ENCODE data around the gene ISG20. TPM values are rescaled to one million over a fixed set of nuclear protein-coding genes. Genes with fewer than 3 reads are reported as not detected.

The ISG20 gene
- 10 to 100 TPM in 3 of 4 donors, 1 to 10 TPM in 1; 6.1 to 15.1 (median 12.9) TPM for total RNA-seq

DNA sequence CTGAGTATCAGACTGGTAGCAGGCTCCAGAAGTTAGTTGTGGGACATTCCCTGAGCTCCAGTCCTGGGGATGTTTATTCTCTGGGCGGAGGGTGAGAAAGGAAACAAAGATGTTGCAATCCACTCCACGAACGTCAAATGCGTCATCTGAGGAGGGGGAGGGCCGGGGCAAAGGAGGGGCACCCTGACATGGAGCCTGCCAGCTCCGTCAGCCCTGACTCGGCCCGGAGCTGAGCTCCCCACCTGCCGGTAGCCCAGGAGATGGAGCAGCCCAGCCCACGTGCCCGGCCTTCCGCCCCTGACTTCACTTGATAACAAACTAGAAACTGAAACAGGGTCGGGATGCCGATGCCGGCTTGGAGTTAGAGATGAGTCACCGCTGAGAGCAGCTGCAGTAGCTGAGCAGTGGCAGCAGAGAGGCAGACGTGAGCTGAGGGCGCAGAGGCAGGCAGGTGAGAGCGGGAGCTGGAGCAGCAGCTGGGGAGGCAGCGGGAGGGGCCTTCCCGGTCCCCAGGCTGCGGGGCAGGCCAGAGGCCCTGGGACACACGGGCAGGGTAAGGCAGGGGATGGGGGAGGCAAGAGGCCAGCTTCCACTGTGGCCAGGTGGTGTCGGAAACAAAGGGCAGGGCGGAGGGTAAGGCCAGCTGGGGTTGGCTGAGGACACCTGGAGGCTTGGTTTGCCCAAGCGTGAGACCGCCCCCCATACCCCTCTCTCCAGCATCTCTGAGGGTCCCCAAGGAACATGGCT is at the start of gene ISG20:
Gene ISG20 (plus strand): TSS at position 391 of the 747 bp plus-strand sequence. CDS start 351 bp downstream, at position 742.
- WGBS = 8% methylated on average over 25 of the region's 27 CpGs
- H3K4me3 ChIP-seq = peak within 1 kb of the TSS; percentile 40
- DNase-seq (ENCODE audit: low spot score in 2 of 2) = peak; percentile 96 to 97
- H3K27ac ChIP-seq = peak within 1 kb of the TSS; percentile 81
- H3K36me3 ChIP-seq = no peaks in the 10 kb centered on the region
- H3K27me3 ChIP-seq = no peaks in the 10 kb centered on the region
- H3K4me1 ChIP-seq = peaks cover 41% of the 10 kb centered on the region
- no peaks in the 10 kb centered on the region for H3K9me3 ChIP-seq
- TF ChIP-seq POLR2AphosphoS5 (IDR thresholded peaks at IDR 0.05) = peak in 1 of 3 donors; percentile 82
- TF ChIP-seq POLR2A (IDR thresholded peaks at IDR 0.05) = peak in 1 of 2 donors; percentile 48
- TF ChIP-seq, protein P1, sequence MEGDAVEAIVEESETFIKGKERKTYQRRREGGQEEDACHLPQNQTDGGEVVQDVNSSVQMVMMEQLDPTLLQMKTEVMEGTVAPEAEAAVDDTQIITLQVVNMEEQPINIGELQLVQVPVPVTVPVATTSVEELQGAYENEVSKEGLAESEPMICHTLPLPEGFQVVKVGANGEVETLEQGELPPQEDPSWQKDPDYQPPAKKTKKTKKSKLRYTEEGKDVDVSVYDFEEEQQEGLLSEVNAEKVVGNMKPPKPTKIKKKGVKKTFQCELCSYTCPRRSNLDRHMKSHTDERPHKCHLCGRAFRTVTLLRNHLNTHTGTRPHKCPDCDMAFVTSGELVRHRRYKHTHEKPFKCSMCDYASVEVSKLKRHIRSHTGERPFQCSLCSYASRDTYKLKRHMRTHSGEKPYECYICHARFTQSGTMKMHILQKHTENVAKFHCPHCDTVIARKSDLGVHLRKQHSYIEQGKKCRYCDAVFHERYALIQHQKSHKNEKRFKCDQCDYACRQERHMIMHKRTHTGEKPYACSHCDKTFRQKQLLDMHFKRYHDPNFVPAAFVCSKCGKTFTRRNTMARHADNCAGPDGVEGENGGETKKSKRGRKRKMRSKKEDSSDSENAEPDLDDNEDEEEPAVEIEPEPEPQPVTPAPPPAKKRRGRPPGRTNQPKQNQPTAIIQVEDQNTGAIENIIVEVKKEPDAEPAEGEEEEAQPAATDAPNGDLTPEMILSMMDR (IDR thresholded peaks at IDR 0.05) = peak; percentile 24 to 58
- peak; percentile 16 for TF ChIP-seq EP300 (IDR thresholded peaks at IDR 0.05)

DNA sequence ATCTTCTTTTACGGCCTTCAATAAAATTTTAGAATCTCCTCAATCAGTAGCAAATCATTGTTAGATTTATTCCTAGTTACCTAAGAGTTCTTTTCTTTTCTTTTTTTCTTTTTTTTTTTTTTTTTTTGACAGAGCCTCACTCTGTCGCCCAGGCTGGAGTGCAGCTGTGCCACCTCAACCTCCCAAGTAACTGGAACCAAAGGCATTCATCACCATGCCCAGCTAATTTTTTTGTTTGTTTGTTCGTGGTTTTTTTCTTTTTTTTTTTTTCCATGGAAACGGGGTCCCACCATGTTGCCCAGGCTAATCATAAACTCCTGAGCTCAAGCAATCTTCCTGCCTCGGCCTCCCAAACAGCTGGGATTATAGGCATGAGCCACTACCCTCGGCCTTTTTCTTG is 48.1 kb upstream of the ISG20 start:
- 83% methylated on average over 6 of the region's 6 CpGs for WGBS
- Histone ChIP-seq H3K4me3 (no peak overlapping the region), H3K9me3 (no peaks in the 10 kb centered on the region), H3K4me1 (no peaks in the 10 kb centered on the region), H3K27me3 (no peaks in the 10 kb centered on the region), H3K36me3 (no peaks in the 10 kb centered on the region), H3K27ac (no peak overlapping the region)
- no peak for TF ChIP-seq EP300 (IDR thresholded peaks at IDR 0.05)
- no peak for TF ChIP-seq POLR2AphosphoS5 (IDR thresholded peaks at IDR 0.05)
- TF ChIP-seq, protein P1 (IDR thresholded peaks at IDR 0.05) = no peak
- TF ChIP-seq POLR2A (IDR thresholded peaks at IDR 0.05) = no peak
- no peak for DNase-seq (ENCODE audit: low spot score in 2 of 2)

DNA sequence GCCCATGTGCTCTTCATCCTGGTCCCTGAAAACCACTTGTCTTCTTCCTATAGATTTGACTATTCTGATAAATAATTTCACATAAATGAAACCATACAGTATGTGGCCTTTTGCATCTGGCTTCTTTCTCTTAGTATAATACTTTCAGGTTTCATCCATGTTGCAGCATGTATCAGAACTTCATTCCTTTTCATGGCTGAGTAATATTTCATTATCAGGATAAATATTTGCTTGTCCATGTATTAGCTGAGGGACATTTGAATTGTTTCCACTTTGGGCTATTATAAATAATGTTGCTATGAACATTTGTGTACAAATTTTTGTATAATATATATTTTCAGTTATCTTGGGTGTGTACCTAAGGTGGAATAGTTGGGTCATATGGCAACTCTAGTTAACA is 47.4 kb upstream of the ISG20 start:
- Histone ChIP-seq H3K36me3 (no peaks in the 10 kb centered on the region), H3K9me3 (no peaks in the 10 kb centered on the region), H3K27ac (no peak overlapping the region), H3K4me1 (no peaks in the 10 kb centered on the region), H3K27me3 (no peaks in the 10 kb centered on the region), H3K4me3 (no peak overlapping the region)
- DNase-seq (ENCODE audit: low spot score in 2 of 2) = no peak
- no peak for TF ChIP-seq EP300 (IDR thresholded peaks at IDR 0.05)
- TF ChIP-seq, protein P1 (IDR thresholded peaks at IDR 0.05) = no peak
- no peak for TF ChIP-seq POLR2A (IDR thresholded peaks at IDR 0.05)
- no peak for TF ChIP-seq POLR2AphosphoS5 (IDR thresholded peaks at IDR 0.05)

DNA sequence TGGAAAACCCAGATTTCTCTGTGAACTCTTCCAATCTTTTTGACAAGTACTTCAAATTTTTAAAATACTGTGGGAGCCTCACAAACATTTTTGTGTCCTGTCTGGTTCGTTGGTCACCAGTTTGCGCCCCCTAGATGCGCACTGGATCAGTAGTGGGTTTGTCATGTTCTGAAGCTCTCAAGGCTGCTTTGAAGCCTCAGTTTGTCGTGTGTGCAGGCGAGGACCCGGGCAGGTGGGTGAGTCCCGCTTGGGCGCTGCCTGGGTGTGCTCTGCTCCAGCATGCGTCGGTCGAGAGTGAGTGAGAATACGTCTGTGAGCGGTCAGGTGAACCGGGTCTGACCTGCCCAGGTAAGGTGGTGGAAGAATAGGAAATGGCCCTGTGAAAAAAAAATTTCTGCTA is 34.9 kb upstream of the ISG20 start:
- no peak overlapping the region for H3K4me3 ChIP-seq
- H3K27ac ChIP-seq = no peak overlapping the region
- 13% methylated on average over 14 of the region's 14 CpGs for WGBS
- peaks cover 65% of the 10 kb centered on the region for H3K27me3 ChIP-seq
- no peaks in the 10 kb centered on the region for H3K9me3 ChIP-seq
- no peak for TF ChIP-seq EP300 (IDR thresholded peaks at IDR 0.05)
- no peak for TF ChIP-seq POLR2A (IDR thresholded peaks at IDR 0.05)
- TF ChIP-seq, protein P1 (IDR thresholded peaks at IDR 0.05) = no peak
- TF ChIP-seq POLR2AphosphoS5 (IDR thresholded peaks at IDR 0.05) = no peak
- no peak for DNase-seq (ENCODE audit: low spot score in 2 of 2)
- H3K36me3 ChIP-seq = no peaks in the 10 kb centered on the region
- peaks cover 16% of the 10 kb centered on the region for H3K4me1 ChIP-seq

DNA sequence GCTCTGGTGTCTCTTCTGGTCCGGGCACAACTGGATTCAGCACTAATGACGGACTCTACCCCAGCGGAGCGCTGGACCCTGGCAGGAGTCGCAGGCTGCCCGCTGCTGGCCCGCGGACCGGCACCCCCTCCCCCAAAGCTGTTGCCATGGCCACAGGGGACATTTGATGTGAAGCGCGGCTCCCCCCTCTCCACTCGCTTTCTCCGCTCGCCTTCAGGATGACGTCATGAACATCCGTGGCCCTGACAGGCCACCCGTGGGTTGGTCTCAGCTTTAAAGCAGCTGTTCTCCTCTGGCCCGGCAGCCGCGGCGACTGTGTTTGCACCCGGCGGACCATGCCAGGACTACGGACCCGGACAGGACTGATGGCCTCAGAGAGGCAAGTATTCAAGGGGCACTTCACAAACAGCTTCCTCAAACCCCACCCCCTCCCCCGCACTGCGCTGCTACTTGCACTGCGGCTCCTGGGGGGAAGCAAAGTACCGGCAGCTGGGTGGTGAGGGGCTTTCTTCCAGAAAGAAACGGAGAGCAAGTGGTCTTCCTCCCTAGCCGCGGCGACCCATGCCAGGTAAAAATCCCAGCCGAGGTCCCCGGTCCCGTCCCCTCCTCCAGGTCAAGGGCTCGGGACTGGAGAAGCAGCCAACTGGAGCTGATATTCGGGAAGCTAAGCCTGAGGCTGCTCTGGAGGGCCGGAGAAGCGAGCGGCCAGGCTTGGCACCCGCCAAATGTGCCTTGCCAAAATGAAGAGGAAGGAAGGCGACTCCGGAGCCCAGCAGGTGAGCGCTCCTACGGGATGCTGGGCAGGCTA is 34.2 kb upstream of the ISG20 start:
- Histone ChIP-seq H3K27me3 (peaks cover 70% of the 10 kb centered on the region), H3K4me3 (no peak overlapping the region)
- WGBS = 9% methylated on average over 12 of the region's 46 CpGs

More for the DNA sequence above, 34.2 kb upstream of the ISG20 start:
- no peak for TF ChIP-seq EP300 (IDR thresholded peaks at IDR 0.05)
- no peak for TF ChIP-seq POLR2AphosphoS5 (IDR thresholded peaks at IDR 0.05)
- TF ChIP-seq, protein P1 (IDR thresholded peaks at IDR 0.05) = no peak
- no peak for TF ChIP-seq POLR2A (IDR thresholded peaks at IDR 0.05)
- no peaks in the 10 kb centered on the region for H3K9me3 ChIP-seq
- no peak overlapping the region for H3K27ac ChIP-seq
- no peaks in the 10 kb centered on the region for H3K36me3 ChIP-seq
- no peak for DNase-seq (ENCODE audit: low spot score in 2 of 2)
- H3K4me1 ChIP-seq = peaks cover 16% of the 10 kb centered on the region
